Colon (tissue), 2 donors: Measurements from ENCODE around the gene NCAPG2.
"Not testable (repeated sequence)": the region's sequence is repeated elsewhere in the genome, so short reads cannot be mapped to it uniquely, and the experiment has no call there.

Experiments used
- FAIRE-seq: peaks from 2 replicates; lab custom pipeline; 2012; peaks lifted over from hg19 to GRCh38; lab: Jason Lieb, UNC
- donor health status: control.
- donor health status: control.

Gene NCAPG2

DNA sequence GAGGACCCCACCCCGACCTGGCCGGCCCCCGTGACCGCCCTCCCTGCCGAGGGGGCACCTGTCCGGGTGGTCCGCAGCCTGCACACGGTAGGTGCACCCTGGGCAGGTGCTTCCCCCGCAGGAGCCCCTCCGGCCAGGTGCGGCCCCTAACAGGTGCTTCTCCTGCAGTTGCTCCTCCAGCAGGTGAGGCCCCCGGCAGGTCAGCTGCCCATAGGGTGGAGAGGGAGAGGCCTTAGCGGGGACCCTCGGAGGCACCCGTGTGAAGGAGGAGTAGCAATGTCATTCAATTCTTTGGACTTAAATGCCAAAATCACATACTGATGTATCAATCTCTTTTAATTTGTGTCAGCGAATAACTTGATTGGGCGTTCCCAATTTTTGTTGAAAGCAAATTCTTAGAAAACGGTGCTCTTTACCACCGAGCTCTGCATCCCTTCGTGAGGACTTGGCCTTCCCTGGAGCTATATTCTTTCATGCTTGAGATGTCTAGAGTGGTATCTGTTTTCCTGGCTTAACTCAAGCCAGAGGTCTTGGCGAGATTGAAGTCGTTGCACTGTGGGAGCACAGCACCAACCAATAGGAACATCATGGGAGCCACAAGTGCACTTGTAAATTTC is 738 bp upstream of the NCAPG2 start:
- no peak for FAIRE-seq

- not testable (repeated sequence) for FAIRE-seq
These were observed 703 bp downstream of the NCAPG2 start for GRCh38 chr7:158703679-158704523.

GRCh38 chr7:158702944-158703343 is 1.7 kb downstream of the NCAPG2 start:
- FAIRE-seq, result no peak

GRCh38 chr7:158702196-158702595 is 2.4 kb downstream of the NCAPG2 start:
- no peak for FAIRE-seq

DNA sequence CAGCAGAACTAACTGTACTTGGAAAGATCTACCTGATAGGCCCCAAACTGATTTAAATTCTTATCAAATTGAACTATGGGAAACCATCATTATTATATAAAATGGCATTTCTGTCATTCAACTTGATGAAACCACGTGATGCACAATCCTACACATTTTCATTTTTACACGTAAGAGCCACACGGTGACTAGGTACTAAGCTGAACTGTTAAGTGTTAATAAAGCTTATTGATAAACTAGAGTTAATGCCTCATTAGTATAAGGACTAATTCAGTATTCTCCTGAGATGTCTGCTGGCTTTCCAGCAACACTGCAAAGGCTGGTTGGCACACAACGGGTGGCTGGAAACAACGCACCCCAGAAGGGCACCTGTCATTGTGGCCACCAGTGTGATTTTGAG is 4.6 kb downstream of the NCAPG2 start:
- FAIRE-seq, result no peak

GRCh38 chr7:158699341-158699740 is 5.3 kb downstream of the NCAPG2 start:
- no peak for FAIRE-seq

GRCh38 chr7:158698657-158699195 is 5.9 kb downstream of the NCAPG2 start:
- no peak for FAIRE-seq

DNA sequence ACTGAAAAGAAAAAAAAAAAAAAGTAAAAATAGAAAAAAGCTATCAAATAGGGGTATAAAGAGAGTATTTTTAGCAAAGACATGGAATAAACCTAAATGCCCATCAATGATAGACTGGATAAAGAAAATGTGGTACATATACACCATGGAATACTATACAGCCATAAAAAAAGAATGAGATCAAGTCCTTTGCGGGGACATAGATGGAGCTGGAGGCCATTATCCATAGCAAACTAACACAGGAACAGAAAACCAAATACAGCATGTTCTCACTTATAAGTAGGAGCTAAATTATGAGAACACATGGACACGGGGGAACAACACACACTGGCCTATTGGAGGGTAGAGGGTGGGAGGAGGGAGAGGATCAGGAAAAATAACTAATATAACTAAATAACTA is 7.0 kb downstream of the NCAPG2 start:
- FAIRE-seq, result not testable (repeated sequence)

DNA sequence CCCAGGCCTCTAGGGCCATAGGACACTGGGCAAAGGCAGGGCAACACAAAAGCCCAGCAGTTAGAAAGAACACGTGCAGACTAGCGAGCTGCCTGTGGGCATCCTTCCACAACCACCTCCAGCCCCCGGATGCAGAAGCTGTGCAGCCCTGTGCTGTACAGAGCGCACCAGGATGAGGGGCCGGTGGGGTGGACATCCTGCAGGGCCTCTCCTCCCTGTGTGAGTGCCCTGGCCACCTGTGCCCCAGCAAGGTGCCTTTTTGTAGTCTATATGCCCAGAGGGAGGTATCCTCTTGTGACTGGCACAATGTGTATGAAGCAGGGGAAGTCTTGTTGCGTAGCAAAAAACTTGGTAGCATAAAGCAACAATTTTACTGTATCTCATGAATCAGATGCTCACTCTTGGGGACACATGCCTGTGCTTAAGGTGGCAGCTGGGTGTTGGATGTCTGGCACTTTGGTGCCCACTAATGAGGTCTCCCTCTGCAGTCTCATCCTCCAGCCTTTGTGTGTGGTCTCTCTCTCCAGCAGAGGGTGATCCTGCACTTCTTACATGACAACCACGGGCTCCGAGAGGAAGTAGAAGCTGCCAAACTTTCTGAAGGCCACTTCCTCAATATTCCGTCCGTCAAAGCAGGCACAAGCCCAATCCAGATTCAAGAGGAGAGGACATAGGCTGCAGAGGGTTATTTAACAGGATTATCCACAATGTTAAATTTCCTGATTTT is 8.7 kb downstream of the NCAPG2 start:
- FAIRE-seq, result no peak

DNA sequence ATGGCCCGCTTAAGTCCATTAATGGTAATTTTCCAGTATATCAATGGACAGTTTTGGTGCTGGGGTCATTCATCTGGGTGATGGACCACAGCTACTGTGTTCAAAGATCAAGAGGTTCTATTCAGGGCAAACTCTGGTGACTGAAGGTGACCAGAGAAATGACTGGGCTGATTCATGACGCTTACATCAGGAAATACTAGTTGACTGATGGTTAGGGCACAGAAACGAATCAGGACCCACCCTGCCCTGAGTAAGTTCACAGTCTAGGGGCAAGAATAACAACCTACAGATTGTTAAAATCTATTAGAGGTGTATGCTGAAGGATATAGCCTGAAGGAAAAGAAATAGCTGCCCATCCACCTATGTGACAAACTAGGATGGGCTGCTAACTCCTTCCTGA is 9.5 kb downstream of the NCAPG2 start:
- no peak for FAIRE-seq

- FAIRE-seq, result no peak
These were observed 10.0 kb downstream of the NCAPG2 start for GRCh38 chr7:158694650-158695049.

GRCh38 chr7:158689488-158689887 is 15.1 kb downstream of the NCAPG2 start:
- FAIRE-seq, result no peak

DNA sequence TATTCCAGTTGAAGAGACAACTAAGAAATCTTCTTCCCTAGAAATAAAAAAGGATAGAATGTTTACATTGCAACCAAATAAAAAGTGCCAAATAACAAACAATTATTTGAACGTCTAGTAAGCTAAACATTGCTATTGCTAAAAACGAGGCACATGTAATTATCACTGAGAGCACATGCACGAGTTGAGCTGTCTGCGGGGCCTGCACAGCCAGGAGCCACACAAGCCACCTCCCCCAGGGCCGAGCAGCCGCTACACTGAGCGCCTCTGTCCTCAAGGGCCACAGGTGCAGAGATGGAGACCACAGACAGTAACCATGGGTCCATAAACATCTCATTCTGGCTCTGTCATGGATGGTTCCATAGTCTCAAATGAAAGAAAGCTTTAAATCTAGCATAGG is 17.2 kb downstream of the NCAPG2 start:
- no peak for FAIRE-seq

GRCh38 chr7:158685693-158686092 is 18.9 kb downstream of the NCAPG2 start:
- FAIRE-seq, result no peak

- no peak for FAIRE-seq
These were observed 20.3 kb downstream of the NCAPG2 start for GRCh38 chr7:158684329-158684728.

DNA sequence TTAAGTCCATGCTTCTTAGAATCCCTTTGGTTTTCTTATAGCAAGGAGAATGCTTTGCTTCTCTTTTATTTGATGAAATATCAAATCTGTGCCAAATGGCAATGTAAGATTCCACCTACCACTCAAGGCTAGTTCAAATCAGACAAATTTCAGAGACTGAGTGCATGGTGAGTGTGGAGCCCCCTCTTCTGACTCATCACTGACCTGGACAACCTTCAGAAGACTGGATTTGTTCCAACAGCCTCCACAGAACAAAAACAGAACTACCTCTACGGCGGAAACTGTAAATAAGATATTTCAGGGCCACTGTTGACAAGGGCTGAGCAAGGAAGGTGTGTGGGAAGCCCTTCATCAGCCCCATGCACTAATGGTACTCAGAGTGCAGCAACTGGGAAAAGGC is 21.1 kb downstream of the NCAPG2 start:
- no peak for FAIRE-seq

GRCh38 chr7:158682456-158682855 is 22.1 kb downstream of the NCAPG2 start:
- FAIRE-seq, result no peak

DNA sequence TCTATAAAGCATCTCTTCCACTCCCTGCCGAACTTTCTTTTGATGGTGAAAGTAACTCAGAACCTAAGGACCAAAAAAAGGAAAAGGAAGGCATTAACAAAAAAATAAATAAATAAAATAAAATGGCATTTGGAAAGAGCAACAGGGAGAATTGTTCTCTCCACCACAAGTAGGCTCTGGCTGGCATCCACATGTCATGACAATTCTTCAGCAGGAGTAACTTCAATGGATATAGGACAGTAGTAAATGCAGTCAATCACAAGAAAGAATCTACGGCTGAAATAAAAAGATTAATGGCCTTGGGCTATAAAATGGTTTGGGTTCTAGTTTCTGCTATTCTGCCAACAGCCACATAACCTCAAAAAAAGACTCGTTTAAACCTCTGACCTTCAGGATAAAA is 23.9 kb downstream of the NCAPG2 start:
- no peak for FAIRE-seq

GRCh38 chr7:158676906-158677305 is 27.7 kb downstream of the NCAPG2 start:
- no peak for FAIRE-seq

DNA sequence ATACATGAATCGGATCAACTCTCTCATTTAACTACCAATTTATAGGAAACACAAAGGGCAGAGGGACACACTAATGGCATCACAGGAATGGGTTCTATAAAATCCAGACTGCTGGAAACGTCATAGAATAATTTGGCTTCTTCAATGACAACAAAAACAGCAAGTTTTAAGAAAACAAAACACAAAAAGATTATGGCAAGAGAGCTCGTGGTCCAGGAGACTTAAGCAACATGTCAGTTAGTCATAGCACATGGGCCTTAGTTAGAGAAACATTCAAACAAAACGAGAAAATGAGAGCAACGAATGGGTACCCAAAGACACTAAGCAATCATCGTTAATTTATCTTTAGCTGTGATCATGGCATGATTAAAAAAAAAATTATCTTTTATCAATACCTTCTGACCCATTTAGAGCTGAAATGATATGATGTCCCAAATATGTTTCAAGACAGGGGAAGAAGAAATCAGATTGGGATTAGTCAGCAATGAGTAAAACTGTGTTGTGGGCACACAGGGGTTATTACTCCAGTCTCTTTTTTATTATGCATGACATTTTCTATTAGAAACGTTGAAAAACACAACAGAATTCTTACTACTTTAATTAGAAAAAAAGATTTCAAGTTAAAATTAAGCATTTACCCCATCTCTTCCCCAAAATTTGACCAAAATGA is 28.3 kb downstream of the NCAPG2 start:
- no peak for FAIRE-seq

DNA sequence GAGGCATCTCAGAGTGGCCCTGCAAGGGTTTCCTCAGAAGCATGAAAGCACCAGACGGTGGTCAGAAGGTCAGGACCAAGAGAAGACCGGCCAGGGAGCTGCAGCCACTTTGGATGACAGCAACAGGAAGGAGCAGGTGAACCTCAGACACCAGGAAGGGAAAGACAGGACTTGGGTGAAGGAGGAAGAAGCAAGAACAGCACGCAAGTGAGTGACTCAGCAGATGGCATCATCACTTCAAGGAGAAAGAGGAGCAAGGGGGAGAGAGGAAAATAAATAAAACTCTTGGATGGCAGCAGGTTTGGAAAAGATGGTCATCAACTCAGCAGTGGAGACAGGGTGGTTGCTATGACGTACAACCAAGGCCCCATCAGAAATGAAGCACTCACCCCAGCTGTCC is 31.6 kb downstream of the NCAPG2 start:
- no peak for FAIRE-seq

DNA sequence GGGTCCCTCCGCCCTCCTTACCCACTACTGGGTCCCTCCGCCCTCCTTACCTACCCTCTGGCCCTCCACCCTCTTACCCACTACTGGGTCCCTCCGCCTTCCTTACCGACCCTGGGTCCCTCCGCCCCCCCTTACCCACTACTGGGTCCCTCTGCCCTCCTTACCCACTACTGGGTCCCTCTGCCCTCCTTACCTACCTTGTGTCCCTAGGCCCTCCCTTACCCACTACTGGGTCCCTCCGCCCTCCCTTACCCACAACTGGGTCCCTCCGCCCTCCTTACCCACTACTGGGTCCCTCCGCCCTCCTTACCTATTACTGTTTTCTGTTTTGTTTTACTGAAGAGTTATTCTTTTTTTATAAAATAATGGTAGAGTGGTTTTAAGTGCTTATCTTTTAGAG is 36.5 kb downstream of the NCAPG2 start:
- not testable (repeated sequence) for FAIRE-seq
